Lung microvascular endothelial cell (primary cell): ENCODE data around the gene LIN28B. TPM values are rescaled to one million over a fixed set of nuclear protein-coding genes. Genes with fewer than 3 reads are reported as not detected.
"Not testable (repeated sequence)": the region's sequence is repeated elsewhere in the genome, so short reads cannot be mapped to it uniquely, and the experiment has no call there.

Source experiments
- DNase-seq, 2 donors: peaks; one replicate each; pipeline versions ENCODE4 v3.0.0 to v3.0.0-alpha.2; 2010; ENCODE audit warnings: low read depth in 2 of 2
- total RNA-seq: library from RNA; depleted of rRNA; stranded (reverse); fragments of >200 nt; gene quantifications from 2 replicates; pipeline ENCODE4 v1.2.1, GENCODE V29; 2014

The LIN28B gene
- total RNA-seq, 1 donor from 2014 or later: not detected

DNA sequence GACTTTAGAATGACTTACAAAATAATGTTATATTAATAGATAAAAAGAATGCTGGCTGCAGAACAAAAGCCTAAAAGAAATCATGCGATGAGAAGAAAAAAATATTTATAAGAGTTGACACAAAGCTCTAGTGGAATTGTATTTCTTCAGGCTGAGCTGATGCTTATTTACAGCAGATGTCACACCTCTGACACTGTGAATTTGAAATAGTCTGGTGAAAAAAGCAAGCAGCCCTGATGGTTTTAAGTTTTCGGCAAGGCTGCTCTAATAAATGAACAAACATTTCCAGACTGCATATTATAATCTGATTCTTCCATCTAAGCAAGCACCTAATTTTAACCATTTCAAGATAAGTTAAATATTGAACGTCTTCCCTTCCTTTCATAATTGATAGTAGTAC lies 109.9 kb downstream of the LIN28B start:
- no peak for DNase-seq

DNA sequence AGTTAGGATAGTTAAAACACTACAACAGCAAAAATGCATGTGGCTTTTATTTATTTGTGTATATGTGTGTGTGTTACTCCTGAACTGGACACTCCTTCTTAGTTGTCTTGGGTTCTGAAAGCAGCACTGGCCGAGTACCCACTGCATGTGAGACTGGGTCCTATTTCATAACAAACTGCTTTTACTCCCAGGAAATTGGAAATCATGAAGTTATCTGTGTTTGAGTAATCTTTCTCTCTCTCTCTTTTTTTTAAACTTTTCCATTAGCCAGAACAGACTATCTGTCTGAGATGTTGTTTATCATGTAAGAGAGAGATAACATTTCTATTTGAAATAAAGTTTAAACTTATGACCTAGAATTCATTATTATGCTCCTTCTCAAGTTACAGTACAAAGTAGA lies 110.4 kb downstream of the LIN28B start:
- DNase-seq: no peak

DNA sequence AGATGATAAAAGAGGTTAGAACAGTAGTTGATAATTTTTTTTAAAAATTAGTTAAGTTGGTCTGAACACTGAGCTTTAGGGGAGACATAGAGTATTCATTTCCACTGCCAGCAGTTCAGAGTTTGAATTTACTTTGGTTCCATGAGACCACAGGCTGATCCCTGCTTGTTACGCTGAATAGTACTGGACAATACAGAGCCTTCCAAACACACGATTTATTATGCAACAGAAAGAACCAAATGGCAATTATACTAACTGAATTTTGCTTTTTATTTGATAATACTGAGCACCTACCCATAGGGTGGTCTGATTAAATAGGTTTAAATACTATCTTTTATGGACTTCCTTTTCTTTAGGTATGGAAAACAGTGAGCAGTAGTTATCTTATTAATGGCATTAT lies 111.5 kb downstream of the LIN28B start:
- DNase-seq: no peak

DNA sequence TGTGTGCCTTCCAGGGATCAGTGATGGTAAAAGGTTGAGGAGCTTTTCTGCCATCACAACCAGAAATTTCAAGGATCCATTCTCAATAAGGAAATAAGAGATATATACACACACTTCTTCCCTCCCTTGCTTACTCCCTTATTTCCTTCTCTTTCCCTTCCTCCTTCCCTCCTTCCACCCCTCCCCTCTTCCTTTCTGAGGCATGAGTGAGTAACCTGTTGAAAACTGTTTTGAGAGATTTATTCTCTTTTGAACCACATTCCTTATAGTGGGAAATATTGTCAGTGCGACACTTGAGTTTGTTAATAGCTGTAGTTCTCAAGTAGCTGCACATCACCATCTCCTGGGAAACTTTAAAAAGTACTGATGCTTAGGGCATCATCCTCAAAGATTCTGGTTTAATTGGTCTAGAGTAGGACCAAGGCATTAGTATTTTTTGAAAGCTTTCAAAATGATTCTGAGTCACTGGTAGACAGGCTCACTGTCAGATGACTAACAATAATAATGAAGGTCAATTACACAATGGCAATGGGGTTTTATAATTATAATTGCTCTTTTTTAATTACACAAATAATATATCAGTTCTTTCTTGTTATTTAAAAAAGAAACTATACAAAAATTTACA lies 113.0 kb downstream of the LIN28B start:
- DNase-seq: no peak

DNA sequence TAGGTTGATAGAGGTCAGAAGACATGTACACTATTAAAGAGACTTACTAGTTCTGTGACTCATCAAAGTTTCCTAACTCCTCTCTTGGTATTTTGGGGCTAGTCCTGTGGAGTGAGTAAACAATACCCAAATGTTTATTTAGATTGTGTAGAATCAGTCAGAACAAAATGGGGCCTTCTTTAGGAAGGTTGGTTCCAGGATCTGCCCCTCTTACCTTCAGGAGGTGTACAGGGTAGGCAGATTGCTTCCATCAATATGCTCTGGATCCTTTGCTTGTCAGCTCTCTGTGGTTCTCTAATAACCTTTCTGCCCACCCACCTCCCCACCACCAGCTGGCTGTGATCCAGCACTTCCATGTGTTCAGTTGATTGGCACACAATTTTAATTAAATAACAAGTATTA lies 115.9 kb downstream of the LIN28B start:
- DNase-seq: no peak

DNA sequence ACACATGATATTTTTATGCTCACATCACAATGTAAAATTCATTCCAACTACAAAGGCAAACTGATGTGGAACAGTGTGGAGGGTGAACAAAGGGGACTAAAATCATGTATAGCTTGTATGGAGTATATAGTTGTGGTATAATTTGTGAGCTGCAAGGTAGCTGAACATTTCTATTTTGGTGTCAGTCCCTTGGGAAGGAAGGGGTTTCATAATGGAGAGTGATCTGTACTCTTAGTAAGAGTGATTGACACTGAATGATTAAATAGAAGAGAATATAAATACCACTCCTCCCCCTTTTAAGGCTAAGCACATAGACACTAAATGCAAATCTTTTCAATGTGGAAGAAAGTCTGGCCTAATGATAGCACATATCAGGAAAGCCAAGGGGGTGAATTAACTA lies 118.3 kb downstream of the LIN28B start:
- DNase-seq: no peak

DNA sequence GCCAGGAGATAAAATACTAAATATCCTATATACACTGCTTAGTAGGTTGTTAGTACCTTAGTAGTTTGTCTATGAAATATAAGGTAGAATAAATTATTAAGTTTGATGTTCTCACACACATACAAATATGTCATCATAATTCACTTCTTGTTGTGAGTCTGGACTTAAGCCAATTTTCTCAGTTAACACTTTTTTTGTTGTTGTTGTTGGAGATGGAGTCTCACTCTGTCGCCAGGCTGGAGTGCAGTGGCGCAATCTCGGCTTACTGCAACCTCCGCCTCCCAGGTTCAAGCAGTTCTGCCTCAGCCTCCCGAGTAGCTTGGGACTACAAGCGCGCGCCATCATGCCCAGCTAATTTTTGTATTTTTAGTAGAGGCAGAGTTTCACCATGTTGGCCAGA lies 119.5 kb downstream of the LIN28B start:
- peak in 1 of 2 donors; percentile 25 for DNase-seq

DNA sequence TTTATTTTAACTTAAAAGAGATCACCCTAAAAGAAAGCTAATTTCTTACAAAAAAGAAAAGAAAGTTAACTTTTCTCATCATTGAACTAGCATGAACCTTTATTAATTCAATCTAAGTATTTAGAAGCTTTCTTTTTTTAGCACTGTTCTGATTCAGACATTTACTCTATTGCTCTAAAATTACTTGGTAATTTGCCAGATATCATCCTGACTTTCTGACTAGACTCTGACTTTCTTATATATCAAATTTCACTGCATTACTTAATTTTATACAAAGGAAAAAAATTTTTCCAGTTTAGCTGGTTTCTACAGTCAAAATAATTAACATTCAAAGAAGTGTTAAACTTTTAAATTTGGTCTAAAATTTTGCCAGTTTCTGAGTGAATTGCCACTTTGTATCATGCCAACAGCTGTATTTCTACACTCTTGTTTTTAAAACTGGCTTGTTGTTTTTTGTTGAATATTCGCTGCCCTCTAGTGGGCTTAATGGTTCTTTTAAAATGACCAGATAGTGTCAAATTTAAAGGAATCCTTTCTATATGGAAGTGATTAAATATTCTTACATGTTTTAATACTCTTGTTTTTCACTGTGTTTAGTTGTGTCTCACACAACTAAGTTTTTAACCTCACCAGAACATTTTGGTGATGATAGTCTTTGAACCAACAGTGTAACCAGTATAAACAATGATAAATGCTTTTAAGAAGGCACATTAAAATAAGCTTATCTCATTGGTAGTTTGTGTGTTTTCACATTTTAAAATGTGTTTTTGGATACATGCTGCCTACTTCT lies 120.9 kb downstream of the LIN28B start:
- DNase-seq: peak; percentile 49 to 63

DNA sequence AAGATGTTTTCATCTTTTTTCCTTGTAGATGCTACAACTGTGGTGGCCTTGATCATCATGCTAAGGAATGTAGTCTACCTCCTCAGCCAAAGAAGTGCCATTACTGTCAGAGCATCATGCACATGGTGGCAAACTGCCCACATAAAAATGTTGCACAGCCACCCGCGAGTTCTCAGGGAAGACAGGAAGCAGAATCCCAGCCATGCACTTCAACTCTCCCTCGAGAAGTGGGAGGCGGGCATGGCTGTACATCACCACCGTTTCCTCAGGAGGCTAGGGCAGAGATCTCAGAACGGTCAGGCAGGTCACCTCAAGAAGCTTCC lies 121.4 kb downstream of the LIN28B start:
- DNase-seq: no peak

DNA sequence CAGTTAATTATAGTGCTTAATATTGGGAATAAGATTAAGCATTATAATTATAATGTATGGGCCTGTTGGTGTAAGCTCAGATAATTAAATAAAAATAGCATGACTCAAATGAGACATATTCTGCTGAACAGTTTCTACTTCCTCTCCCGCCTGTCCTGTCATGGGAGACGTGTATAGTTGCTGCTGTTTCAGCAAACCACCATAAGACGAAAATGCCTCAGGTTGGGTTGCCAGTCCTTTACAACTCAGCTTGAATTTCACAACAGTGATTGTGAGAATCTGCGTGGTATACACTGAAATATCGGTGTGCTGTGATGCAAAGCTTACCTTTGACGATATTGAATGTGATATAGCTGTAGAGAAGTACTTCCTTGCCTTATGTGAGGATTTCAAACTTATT lies 123.4 kb downstream of the LIN28B start:
- no peak for DNase-seq

DNA sequence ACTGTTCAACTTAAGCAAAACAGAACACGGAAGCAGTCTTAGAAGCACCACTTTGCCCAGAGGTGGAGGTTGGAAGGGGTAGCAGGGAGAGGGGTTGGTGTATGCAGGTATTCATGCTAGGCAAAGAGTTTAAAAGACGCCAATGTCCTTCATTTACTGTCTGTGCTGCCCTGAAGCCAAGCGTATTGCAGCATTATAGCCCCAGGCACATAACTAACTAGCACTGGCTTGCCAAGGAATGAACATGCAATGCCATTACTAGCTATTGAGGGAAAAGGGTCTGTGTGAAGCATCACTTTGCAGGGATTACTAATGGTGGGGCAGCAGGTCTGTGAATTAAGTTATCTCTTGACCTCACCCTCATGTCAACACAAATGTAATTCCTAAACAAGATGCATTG lies 124.8 kb downstream of the LIN28B start:
- not testable (repeated sequence) for DNase-seq

DNA sequence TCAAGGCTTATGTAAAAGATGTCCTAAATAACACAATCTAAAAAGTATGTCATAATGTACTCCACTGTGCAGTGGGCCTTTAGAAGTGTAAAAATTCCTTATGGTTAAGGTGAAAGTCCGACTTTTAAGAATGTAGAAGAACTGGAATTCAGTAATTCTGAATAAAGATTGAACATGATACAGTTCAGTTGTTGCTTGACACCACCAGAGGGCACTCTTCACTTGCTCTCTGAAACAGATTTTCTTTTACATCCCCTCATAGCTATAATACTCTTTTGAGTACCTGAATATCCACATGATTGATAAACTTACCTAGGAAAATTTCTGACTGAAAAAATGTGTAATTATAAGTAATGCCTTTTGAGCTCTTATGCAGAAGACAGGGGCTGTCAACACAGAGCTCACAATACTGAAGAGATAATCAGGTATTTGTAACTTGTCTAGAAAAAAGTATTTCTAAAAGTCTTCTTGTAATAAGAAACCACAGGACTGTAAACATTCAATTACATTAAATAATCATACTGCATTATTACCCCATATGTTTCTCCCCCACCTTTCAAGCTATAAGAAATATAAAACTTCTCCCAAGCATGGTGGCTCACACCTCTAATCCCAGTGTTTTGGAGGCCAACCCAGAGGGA lies 130.8 kb downstream of the LIN28B start:
- peak; percentile 71 to 81 for DNase-seq

DNA sequence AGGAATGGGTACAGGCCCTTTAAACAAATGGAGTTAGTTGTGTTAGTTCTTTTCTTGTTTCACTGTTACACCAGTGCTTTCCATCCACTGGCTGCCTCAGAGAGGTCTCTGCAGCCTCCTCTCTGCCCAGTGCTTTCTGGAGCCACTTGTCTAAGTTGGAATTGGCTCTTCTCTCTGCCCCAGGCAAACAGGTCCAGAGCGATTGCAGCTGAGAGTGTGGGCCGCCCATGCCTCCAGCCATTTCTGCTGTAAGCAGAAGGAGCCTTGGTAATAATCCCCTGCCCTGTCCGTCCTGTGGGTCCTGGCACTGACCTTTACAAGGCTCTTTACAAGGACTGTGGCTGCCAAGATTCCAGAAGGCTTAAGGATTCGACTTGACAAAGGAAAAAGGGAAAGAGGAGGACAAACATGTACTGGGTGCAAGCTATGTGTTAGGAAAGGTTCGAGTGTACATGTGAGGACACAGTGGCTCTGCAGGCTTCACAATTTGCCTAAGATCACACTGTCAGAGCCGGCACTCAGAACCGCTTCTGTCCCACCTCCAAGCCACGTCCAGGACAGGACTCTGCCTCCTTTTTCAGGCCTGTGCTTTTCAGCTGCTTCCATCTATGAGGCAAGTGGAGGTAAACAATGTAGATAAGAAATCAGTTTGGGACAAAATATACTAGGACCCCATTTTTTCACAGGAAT lies 134.4 kb downstream of the LIN28B start:
- no peak for DNase-seq

DNA sequence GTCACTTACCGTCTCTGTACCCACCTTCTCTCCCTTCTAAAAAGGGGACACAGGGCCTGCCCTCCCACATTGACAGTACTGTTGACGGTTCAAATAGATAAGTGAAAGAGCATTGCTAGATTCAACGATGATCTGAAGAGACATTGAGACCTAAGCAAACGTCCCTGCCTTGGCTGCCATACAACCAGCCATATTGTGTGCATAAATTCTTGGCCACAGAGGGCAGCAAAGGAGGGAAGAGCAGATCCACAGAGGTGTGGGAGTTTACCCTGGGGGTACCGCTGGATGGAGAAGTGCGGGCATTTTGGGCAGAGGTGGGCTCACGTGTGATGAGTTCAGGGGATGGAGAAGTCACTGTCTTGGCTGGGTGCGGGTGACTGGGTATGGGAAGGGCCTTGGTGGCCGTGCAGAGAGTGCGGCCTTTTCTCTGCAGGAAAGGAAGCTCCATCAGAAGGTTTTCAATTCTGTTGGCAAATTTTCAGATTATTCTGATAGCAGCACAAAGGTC lies 137.3 kb downstream of the LIN28B start:
- DNase-seq: no peak

DNA sequence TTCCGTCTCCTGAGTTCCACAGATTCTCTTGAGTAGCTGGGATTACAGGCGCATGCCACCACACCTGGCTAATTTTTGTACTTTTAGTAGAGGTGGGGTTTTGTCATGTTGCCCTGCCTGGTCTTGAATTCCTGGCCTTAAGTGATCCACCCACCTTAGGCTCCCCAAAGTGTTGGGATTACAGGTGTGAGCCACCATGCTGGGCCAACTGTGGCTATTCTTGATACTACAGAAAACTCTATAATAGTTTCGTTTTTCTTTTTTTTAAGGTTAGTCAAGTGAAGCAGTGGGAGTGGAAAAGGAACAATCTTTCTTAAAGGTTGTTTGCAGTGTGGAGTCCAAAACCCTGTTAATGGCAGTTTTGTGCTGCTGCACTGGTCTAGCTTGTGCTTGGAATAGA lies 138.2 kb downstream of the LIN28B start:
- DNase-seq: no peak

DNA sequence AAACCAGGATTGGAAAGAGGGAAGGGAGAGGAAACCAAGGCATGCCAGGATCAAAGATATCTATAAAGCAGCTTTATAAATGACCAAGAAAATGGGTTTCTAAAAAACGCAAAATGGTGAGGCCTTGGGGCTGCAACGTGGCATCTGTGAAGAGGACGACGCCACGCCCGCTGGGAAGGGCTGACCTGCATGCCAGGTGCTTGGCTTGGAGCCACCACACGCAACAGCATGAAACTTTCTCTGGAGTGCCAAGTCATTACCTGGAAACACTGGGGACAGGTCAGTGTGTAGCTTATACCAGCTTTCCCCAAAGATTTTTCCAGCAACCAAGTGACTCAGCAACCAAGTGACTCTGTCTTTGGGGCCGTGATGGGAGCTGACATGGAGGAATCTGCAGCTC lies 140.4 kb downstream of the LIN28B start:
- DNase-seq: no peak

DNA sequence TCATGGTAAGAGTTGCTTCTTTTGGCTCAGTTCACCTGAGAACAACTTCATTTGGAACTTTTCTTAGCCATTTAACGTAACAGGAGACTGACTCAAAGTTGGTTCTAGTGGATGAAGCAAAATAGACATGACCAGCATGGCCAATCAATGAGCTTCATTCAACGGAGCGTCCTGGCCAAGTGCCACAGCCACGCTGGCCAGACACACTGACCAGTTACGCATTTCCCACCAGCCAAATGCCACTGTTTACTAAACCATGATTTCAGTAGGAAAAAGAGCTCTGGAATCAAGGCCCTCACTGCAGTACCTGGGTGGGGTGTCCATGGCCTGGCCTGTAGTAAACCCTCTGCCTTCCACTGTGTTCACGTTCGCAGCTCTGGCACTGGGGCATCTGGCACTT lies 142.5 kb downstream of the LIN28B start:
- DNase-seq: no peak

DNA sequence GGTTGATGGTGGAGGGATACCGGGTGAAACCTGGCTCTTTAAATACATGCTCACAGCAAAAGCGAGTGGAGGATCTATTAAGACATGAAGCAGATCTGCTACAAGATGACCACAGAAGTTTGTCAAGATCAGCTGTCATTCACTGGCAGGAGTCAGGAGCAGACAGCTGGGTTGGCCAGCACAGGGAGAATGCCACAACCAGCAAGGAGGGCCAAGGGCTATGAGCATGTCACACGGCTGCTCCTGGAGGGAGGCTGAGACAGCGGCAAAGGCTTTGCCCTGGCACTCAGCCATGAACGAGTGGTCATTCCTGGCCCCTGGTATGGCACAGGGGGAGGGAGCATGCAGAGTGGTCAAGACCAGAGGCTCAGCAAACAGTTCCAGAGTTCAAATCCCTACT lies 145.3 kb downstream of the LIN28B start:
- no peak for DNase-seq

DNA sequence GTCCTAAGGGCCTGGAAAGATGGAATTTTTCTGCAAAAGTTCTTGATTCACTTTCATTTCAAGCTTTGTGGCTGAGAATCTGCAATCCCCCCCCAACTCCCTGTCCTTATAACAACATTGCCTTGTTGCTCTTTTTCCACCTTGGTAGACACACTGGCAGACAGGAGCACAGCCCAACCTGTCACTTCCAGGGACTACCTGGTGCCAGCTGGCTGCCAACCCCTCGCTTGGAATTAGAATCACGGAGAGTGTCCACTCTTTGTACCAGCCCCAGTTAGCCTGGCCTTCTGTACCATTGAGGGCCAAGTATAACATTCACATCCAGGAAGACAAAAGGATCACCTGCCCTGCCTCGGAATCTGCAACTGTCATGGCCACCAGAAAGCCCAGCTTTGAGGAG lies 148.2 kb downstream of the LIN28B start:
- no peak for DNase-seq

DNA sequence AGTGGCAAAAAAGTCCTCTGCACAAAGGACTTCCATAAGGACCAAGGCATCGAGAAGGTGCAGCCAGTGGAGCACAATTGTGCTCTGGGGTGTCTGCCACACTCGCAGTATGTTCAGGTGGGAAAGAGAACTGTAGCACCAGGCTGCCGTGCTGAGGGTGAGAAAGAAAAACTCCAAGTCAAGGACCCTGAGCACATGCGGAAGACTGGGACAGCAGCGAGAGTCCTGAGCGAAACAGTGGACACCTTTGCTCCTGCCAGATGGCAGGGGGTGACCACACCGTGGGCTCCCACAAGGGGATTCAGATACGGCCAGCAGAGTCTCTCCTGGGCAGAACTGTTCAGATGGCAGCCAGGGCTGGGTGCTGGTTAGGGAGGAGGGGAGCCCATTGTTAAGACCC lies 149.4 kb downstream of the LIN28B start:
- DNase-seq: no peak

DNA sequence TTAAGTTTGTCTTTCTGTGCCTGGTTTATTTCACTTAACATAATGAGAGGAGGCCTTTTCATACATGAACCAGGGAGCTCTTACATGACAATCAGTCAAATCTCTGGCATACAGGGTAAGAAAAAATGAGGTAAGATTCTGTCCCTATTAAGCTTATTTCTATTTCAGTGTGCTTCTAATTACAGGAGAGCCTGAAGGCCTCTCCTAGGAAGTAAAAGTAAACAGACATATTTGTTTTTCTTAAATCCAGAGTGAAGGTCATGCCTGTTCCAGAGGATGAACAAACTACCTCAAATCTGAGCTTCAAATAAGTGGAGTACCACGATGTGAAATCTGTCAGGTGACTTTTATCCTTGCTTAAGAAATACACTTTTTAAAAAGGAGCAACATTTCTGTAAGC lies 150.3 kb downstream of the LIN28B start:
- DNase-seq: no peak

DNA sequence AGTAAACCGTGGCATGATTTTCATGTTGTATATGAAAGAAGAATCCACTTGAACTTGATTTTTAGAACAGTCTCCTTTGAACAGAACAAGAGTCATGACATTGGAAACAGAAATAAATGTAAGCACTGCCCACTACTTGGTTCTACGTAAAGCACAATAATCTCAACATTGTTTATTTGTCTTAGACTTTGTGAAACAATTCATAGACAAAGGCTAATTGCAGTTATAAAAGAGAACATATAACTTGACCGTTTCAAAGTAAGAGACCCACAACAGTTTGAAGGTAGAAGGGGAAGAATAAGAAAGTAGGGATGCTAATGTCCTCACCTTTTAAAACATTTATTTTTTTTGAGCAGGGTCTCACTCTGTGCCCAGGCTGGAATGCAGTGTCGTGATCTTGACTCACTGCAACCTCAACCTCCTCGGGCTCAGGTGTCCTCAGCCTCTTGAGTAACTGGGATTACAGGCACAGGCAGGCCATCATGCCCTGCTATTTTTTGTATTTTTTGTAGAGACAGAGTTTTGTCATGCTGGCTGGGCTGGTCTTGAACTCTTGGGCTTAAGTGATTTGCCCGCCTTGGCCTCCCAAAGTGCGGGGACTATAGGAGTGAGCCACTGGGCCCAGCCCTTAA lies 151.8 kb downstream of the LIN28B start:
- DNase-seq: no peak
